ENCODE results near the gene CD40LG.

CD40LG gene

GRCh38 chrX:136659174-136659573 is 11.2 kb downstream of the CD40LG start:
- no peaks in the 10 kb centered on the region for H3K36me3 ChIP-seq (ENCODE audit: insufficient read depth, low read length)
- no peak overlapping the region for H3K27ac ChIP-seq
- TF ChIP-seq POLR2AphosphoS5 (IDR thresholded peaks at IDR 0.05; ENCODE audit: borderline replicate concordance, low read depth, low read length), result no peak
- TF ChIP-seq FOXP2 (optimal IDR thresholded peaks at IDR 0.05; ENCODE audit: control extremely low read depth, extremely low read length, insufficient read depth), result no peak
- no peak for TF ChIP-seq EZH2 (IDR thresholded peaks at IDR 0.05)
- no peak overlapping the region for H3K4me3 ChIP-seq
- no peak overlapping the region for H3K9ac ChIP-seq (ENCODE audit: insufficient read length)
- DNase-seq (ENCODE audit: low read depth, low spot score), result no peak
- H3K9me3 ChIP-seq (ENCODE audit: low read depth, low read length), result no peaks in the 10 kb centered on the region

- Histone ChIP-seq H3K36me3 (ENCODE audit: insufficient read depth, low read length) (no peaks in the 10 kb centered on the region), H3K4me3 (no peak overlapping the region), H3K27ac (no peak overlapping the region), H3K9me3 (ENCODE audit: low read depth, low read length) (no peaks in the 10 kb centered on the region), H3K9ac (ENCODE audit: insufficient read length) (no peak overlapping the region)
- DNase-seq (ENCODE audit: low read depth, low spot score), result no peak
- TF ChIP-seq EZH2 (IDR thresholded peaks at IDR 0.05) (no peak), FOXP2 (optimal IDR thresholded peaks at IDR 0.05; ENCODE audit: control extremely low read depth, extremely low read length, insufficient read depth) (no peak), POLR2AphosphoS5 (IDR thresholded peaks at IDR 0.05; ENCODE audit: borderline replicate concordance, low read depth, low read length) (no peak)
These were observed 12.9 kb downstream of the CD40LG start for GRCh38 chrX:136660896-136661295.

- Histone ChIP-seq H3K36me3 (ENCODE audit: insufficient read depth, low read length) (no peaks in the 10 kb centered on the region), H3K9ac (ENCODE audit: insufficient read length) (no peak overlapping the region), H3K9me3 (ENCODE audit: low read depth, low read length) (no peaks in the 10 kb centered on the region), H3K4me3 (no peak overlapping the region), H3K27ac (no peak overlapping the region)
- TF ChIP-seq POLR2AphosphoS5 (IDR thresholded peaks at IDR 0.05; ENCODE audit: borderline replicate concordance, low read depth, low read length) (no peak), EZH2 (IDR thresholded peaks at IDR 0.05) (no peak), FOXP2 (optimal IDR thresholded peaks at IDR 0.05; ENCODE audit: control extremely low read depth, extremely low read length, insufficient read depth) (no peak)
- DNase-seq (ENCODE audit: low read depth, low spot score), result no peak
These were observed 14.1 kb downstream of the CD40LG start for GRCh38 chrX:136662104-136662503.

- Histone ChIP-seq H3K36me3 (ENCODE audit: insufficient read depth, low read length) (no peaks in the 10 kb centered on the region), H3K9ac (ENCODE audit: insufficient read length) (no peak overlapping the region), H3K4me3 (no peak overlapping the region), H3K9me3 (ENCODE audit: low read depth, low read length) (no peaks in the 10 kb centered on the region), H3K27ac (no peak overlapping the region)
- DNase-seq (ENCODE audit: low read depth, low spot score), result no peak
- TF ChIP-seq EZH2 (IDR thresholded peaks at IDR 0.05) (no peak), FOXP2 (optimal IDR thresholded peaks at IDR 0.05; ENCODE audit: control extremely low read depth, extremely low read length, insufficient read depth) (no peak), POLR2AphosphoS5 (IDR thresholded peaks at IDR 0.05; ENCODE audit: borderline replicate concordance, low read depth, low read length) (no peak)
These were observed 15.0 kb downstream of the CD40LG start for GRCh38 chrX:136662976-136663375.

GRCh38 chrX:136665258-136665900 is 17.4 kb downstream of the CD40LG start:
- no peak for DNase-seq (ENCODE audit: low read depth, low spot score)
- no peaks in the 10 kb centered on the region for H3K9me3 ChIP-seq (ENCODE audit: low read depth, low read length)
- H3K27ac ChIP-seq, result no peak overlapping the region
- H3K4me3 ChIP-seq, result no peak overlapping the region
- H3K36me3 ChIP-seq (ENCODE audit: insufficient read depth, low read length), result no peaks in the 10 kb centered on the region
- TF ChIP-seq FOXP2 (optimal IDR thresholded peaks at IDR 0.05; ENCODE audit: control extremely low read depth, extremely low read length, insufficient read depth), result no peak
- TF ChIP-seq POLR2AphosphoS5 (IDR thresholded peaks at IDR 0.05; ENCODE audit: borderline replicate concordance, low read depth, low read length), result no peak
- TF ChIP-seq EZH2 (IDR thresholded peaks at IDR 0.05), result no peak
- H3K9ac ChIP-seq (ENCODE audit: insufficient read length), result no peak overlapping the region

GRCh38 chrX:136666088-136666487 is 18.1 kb downstream of the CD40LG start:
- H3K9ac ChIP-seq (ENCODE audit: insufficient read length), result no peak overlapping the region
- no peak overlapping the region for H3K4me3 ChIP-seq
- H3K9me3 ChIP-seq (ENCODE audit: low read depth, low read length), result no peaks in the 10 kb centered on the region
- no peak for TF ChIP-seq FOXP2 (optimal IDR thresholded peaks at IDR 0.05; ENCODE audit: control extremely low read depth, extremely low read length, insufficient read depth)
- TF ChIP-seq EZH2 (IDR thresholded peaks at IDR 0.05), result no peak
- TF ChIP-seq POLR2AphosphoS5 (IDR thresholded peaks at IDR 0.05; ENCODE audit: borderline replicate concordance, low read depth, low read length), result no peak
- no peaks in the 10 kb centered on the region for H3K36me3 ChIP-seq (ENCODE audit: insufficient read depth, low read length)
- no peak for DNase-seq (ENCODE audit: low read depth, low spot score)
- H3K27ac ChIP-seq, result no peak overlapping the region

- Histone ChIP-seq H3K27ac (no peak overlapping the region), H3K9ac (ENCODE audit: insufficient read length) (no peak overlapping the region), H3K9me3 (ENCODE audit: low read depth, low read length) (no peaks in the 10 kb centered on the region), H3K36me3 (ENCODE audit: insufficient read depth, low read length) (no peaks in the 10 kb centered on the region), H3K4me3 (no peak overlapping the region)
- DNase-seq (ENCODE audit: low read depth, low spot score), result no peak
- TF ChIP-seq EZH2 (IDR thresholded peaks at IDR 0.05) (no peak), FOXP2 (optimal IDR thresholded peaks at IDR 0.05; ENCODE audit: control extremely low read depth, extremely low read length, insufficient read depth) (no peak), POLR2AphosphoS5 (IDR thresholded peaks at IDR 0.05; ENCODE audit: borderline replicate concordance, low read depth, low read length) (no peak)
These were observed 19.6 kb downstream of the CD40LG start for GRCh38 chrX:136667446-136668168.

- H3K9ac ChIP-seq (ENCODE audit: insufficient read length), result no peak overlapping the region
- no peak overlapping the region for H3K4me3 ChIP-seq
- H3K36me3 ChIP-seq (ENCODE audit: insufficient read depth, low read length), result no peaks in the 10 kb centered on the region
- DNase-seq (ENCODE audit: low read depth, low spot score), result no peak
- no peak for TF ChIP-seq FOXP2 (optimal IDR thresholded peaks at IDR 0.05; ENCODE audit: control extremely low read depth, extremely low read length, insufficient read depth)
- H3K9me3 ChIP-seq (ENCODE audit: low read depth, low read length), result no peaks in the 10 kb centered on the region
- H3K27ac ChIP-seq, result no peak overlapping the region
These were observed 23.1 kb downstream of the CD40LG start for GRCh38 chrX:136671006-136671610.

Measured in SK-N-MC (cell line).